GM12873 (cell line): Measurements from ENCODE around the gene MSLN.

Experiments
- TF ChIP-seq, protein P1 (sequence below): IDR thresholded peaks from 2 replicates; pipeline ENCODE4 v1.5.1; 2012; ENCODE audit warnings: low read depth, mild to moderate bottlenecking, moderate library complexity, low read length, control low read depth; ENCODE audit not compliant: insufficient read depth; ENCODE audit errors: missing control alignments

The MSLN gene

DNA sequence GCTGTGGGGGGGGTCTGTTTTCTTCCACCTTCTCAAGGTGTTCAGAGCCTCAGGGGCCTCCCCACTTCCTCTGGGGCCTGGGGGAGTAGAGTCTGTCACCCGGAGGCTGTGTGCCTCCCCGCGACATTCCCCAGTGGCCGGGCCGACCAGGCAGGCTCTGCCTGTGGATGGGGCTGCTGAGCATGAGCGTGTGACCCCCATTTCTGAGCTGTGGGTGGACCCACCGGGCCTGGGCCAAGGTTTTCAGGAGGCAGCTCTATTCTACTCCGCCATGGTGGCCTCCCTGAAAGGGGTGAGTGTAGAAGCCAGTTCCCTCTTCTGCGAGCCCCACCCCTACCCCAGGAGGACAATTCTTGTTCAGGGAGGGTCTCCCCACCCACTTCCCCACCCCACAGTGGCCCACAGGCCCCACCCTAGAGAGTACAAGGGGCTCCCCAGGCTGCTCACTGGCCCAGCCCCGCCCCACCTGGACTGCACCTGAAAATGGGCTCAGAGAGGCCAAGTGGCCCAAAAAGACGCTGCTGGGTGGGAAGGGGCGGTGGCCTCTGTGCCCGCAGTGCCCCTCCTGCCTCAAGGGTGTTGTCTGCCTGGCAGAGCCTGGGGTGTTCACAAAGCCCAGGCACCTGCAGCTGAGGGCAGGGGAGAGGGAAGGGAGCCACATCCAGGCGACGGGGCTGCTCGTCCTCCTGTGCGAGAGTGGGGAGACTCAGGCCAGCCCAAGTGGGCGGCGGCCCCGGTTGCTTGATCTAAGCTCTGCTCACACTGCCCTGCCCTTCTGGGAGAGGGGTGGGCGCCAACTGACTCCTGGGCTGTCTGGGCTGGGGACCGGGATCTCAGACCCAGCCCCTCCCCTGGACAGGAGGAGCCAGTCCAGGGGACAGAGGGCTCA is 1.3 kb downstream of the MSLN start:
- TF ChIP-seq, protein P1, sequence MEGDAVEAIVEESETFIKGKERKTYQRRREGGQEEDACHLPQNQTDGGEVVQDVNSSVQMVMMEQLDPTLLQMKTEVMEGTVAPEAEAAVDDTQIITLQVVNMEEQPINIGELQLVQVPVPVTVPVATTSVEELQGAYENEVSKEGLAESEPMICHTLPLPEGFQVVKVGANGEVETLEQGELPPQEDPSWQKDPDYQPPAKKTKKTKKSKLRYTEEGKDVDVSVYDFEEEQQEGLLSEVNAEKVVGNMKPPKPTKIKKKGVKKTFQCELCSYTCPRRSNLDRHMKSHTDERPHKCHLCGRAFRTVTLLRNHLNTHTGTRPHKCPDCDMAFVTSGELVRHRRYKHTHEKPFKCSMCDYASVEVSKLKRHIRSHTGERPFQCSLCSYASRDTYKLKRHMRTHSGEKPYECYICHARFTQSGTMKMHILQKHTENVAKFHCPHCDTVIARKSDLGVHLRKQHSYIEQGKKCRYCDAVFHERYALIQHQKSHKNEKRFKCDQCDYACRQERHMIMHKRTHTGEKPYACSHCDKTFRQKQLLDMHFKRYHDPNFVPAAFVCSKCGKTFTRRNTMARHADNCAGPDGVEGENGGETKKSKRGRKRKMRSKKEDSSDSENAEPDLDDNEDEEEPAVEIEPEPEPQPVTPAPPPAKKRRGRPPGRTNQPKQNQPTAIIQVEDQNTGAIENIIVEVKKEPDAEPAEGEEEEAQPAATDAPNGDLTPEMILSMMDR: no peak

- TF ChIP-seq, protein P1: no peak
Observed at GRCh38 chr16:762595-763268, 2.2 kb downstream of the MSLN start.

DNA sequence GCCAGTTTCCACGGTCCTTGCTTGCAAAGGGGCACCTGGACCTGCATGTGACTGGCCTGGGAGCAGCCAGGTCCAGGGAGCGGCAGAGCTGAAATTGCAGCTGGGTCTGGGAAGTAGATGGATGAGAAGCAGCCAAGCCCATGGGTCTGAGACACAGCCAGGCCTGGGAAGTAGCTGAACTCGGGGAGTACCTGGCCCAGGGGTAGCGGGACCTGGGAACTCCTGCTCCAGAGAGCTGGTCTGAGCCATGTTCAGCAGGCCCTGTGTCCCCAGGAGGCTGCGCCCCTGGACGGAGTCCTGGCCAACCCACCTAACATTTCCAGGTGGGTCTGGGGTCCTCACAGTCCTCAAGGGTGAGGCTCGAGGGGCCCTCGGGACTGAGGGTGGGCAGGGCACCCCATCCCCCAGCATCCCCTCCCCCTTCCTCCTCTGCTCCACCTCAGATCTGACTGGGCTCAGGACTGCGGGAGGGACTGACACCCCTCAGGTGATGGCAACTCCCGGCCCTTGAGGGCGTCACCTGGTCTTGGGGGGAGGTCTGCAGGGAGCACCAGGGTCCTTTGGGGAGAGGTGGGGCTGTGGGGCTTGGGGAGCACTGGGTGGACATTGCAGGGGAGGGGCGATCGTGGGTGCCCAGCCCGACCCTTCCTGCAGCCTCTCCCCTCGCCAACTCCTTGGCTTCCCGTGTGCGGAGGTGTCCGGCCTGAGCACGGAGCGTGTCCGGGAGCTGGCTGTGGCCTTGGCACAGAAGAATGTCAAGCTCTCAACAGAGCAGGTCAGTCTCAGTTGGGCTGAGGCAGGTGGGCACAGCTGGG is 3.0 kb downstream of the MSLN start:
- TF ChIP-seq, protein P1: no peak

GRCh38 chr16:764184-764750 is 3.7 kb downstream of the MSLN start:
- TF ChIP-seq, protein P1: no peak

DNA sequence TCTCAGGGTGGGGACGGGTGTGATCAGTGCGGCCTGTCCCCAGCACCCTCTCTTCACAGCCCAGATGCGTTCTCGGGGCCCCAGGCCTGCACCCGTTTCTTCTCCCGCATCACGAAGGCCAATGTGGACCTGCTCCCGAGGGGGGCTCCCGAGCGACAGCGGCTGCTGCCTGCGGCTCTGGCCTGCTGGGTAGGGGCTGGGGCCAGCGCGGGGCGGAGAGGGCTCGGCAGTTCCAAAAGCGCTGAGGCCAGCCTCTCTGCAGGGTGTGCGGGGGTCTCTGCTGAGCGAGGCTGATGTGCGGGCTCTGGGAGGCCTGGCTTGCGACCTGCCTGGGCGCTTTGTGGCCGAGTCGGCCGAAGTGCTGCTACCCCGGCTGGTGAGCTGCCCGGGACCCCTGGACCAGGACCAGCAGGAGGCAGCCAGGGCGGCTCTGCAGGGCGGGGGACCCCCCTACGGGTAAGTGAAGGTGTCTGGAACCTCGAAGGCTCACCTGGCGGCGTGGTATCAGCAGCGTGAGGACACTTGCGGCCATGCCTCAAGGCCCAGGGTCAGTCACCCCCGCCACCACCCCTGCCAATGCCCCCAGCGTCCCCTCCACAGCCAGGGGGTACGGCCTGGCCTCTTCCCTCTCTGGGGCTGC is 4.4 kb downstream of the MSLN start:
- TF ChIP-seq, protein P1: no peak

DNA sequence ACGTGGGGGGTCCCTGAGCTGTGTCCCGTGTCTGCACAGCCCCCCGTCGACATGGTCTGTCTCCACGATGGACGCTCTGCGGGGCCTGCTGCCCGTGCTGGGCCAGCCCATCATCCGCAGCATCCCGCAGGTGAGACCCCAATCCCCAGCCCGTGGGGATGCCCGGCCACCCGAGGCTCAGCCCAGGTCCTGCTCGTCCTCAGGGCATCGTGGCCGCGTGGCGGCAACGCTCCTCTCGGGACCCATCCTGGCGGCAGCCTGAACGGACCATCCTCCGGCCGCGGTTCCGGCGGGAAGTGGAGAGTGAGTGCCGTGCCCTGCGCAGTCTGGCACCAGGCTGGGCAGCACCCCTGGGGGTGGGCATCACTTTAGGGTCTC is 4.9 kb downstream of the MSLN start:
- TF ChIP-seq, protein P1: no peak
